ENCODE measurements around the gene ARL15.

ARL15 gene

DNA sequence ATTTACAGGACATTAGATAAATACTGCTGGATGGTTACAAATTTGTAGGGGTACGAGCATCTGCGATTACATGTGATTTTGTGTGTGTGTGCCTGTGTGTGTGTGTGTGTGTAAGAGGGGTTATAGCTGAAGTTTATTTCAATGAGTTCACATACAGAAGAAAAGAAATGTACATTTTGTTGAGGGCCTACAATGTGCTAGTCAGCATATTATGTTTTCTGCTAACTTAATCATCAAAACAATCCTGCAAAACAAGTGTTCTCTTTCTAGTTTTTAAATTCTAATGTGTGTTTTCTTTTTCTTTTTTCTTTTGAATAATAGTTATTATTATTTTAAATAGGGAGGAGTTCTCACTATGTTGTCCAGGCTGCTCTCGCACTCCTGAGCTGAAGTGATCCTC is 305.7 kb downstream of the ARL15 start:
- Histone ChIP-seq H3K27ac (no peak overlapping the region), H2AFZ (no peak overlapping the region), H3K4me3 (ENCODE audit: low read depth, low read length) (no peak overlapping the region), H3K4me2 (ENCODE audit: low read length) (no peak overlapping the region), H3K36me3 (ENCODE audit: control insufficient read depth, insufficient read depth, low read length) (no peaks in the 10 kb centered on the region), H3K9ac (no peak overlapping the region), H3K27me3 (ENCODE audit: control insufficient read depth, insufficient read depth, low read length) (no peaks in the 10 kb centered on the region), H3K79me2 (no peaks in the 10 kb centered on the region), H3K9me3 (ENCODE audit: control insufficient read depth, low read length) (no peaks in the 10 kb centered on the region), H3K4me1 (no peaks in the 10 kb centered on the region)
- no peak for TF ChIP-seq CTCF (IDR thresholded peaks at IDR 0.05)

GRCh38 chr5:54002779-54003178 is 307.6 kb downstream of the ARL15 start:
- no peak for TF ChIP-seq CTCF (IDR thresholded peaks at IDR 0.05)
- Histone ChIP-seq H3K27me3 (ENCODE audit: control insufficient read depth, insufficient read depth, low read length) (no peaks in the 10 kb centered on the region), H3K36me3 (ENCODE audit: control insufficient read depth, insufficient read depth, low read length) (no peaks in the 10 kb centered on the region), H3K4me2 (ENCODE audit: low read length) (no peak overlapping the region), H3K79me2 (no peaks in the 10 kb centered on the region), H3K9me3 (ENCODE audit: control insufficient read depth, low read length) (no peaks in the 10 kb centered on the region), H3K4me1 (no peaks in the 10 kb centered on the region), H3K4me3 (ENCODE audit: low read depth, low read length) (no peak overlapping the region), H3K27ac (no peak overlapping the region), H2AFZ (no peak overlapping the region), H3K9ac (no peak overlapping the region)

DNA sequence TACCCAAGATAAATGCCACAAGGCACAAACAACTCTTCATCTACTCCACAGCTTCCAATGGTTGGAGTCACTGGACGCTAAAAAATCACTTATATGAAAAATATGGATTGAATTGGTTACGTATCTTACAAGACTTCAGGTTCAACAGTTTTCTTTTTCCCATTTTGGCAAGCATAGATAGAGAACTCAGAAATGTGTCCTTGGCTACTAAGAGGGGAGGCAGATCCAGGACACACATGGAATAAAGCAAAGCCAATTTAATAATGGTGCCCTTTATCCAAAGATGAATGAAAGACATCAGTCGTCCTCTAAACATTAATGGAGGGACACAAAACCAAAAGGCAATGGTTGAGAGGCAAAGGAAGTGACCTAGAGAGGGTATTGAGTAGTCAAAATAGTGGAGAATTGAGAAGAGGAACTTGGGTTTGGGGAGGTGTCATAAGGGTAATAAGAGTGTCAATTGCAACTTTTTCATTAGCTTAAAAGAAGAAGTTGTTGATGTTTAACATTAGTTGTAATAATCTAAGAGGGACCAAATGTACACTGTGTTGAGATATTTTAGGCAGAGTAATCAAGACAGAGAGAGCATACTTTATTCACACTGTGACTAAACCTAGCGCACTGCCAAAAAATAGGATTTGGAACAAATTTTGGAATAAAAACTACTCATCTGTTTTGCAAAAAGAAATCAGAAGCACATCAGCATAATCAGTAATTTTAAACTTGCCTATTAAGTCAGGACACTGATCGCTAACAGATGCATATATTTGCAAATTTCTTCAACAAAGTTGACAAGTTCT is 308.2 kb downstream of the ARL15 start:
- Histone ChIP-seq H2AFZ (no peak overlapping the region), H3K27ac (no peak overlapping the region), H3K4me1 (no peaks in the 10 kb centered on the region), H3K79me2 (no peaks in the 10 kb centered on the region), H3K9ac (no peak overlapping the region), H3K9me3 (ENCODE audit: control insufficient read depth, low read length) (no peaks in the 10 kb centered on the region), H3K36me3 (ENCODE audit: control insufficient read depth, insufficient read depth, low read length) (no peaks in the 10 kb centered on the region), H3K4me3 (ENCODE audit: low read depth, low read length) (no peak overlapping the region), H3K27me3 (ENCODE audit: control insufficient read depth, insufficient read depth, low read length) (no peaks in the 10 kb centered on the region), H3K4me2 (ENCODE audit: low read length) (no peak overlapping the region)
- no peak for TF ChIP-seq CTCF (IDR thresholded peaks at IDR 0.05)

DNA sequence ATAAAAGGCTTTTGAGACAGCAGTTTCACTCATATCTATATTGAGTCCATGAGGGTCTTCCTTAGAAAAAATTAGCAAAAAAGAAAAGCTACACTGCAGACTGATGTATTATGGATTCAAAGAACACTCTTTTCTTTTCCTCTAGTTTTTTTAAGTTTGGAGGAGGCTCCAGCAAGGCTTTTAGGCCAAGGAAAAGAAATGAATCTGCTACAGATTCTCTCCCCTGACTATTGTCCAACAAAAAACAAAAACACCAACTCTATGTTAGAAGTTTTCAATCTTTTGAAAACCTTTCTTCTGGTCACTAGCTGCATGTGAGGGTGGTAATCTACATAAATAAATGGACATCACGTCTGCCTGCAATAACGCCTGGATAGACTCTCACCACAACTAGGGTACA is 310.4 kb downstream of the ARL15 start:
- H2AFZ ChIP-seq, result no peak overlapping the region
- H3K9me3 ChIP-seq (ENCODE audit: control insufficient read depth, low read length), result no peaks in the 10 kb centered on the region
- H3K79me2 ChIP-seq, result no peaks in the 10 kb centered on the region
- no peaks in the 10 kb centered on the region for H3K36me3 ChIP-seq (ENCODE audit: control insufficient read depth, insufficient read depth, low read length)
- H3K4me2 ChIP-seq (ENCODE audit: low read length), result no peak overlapping the region
- no peaks in the 10 kb centered on the region for H3K4me1 ChIP-seq
- no peak overlapping the region for H3K4me3 ChIP-seq (ENCODE audit: low read depth, low read length)
- no peak overlapping the region for H3K27ac ChIP-seq
- no peaks in the 10 kb centered on the region for H3K27me3 ChIP-seq (ENCODE audit: control insufficient read depth, insufficient read depth, low read length)
- no peak for TF ChIP-seq CTCF (IDR thresholded peaks at IDR 0.05)
- H3K9ac ChIP-seq, result no peak overlapping the region

Data from parathyroid adenoma (tissue), 2 donors.